ENCODE results near the gene C12orf56. TPM values are rescaled to one million over a fixed set of nuclear protein-coding genes. Genes with fewer than 3 reads are reported as not detected.
A peak's percentile ranks its signal among the peaks of the same experiment; 100 is the strongest.
"Not testable (repeated sequence)": the region's sequence is repeated elsewhere in the genome, so short reads cannot be mapped to it uniquely, and the experiment has no call there.

Gene C12orf56
- total RNA-seq, 2 experiments from 2014 or later, result not detected

DNA sequence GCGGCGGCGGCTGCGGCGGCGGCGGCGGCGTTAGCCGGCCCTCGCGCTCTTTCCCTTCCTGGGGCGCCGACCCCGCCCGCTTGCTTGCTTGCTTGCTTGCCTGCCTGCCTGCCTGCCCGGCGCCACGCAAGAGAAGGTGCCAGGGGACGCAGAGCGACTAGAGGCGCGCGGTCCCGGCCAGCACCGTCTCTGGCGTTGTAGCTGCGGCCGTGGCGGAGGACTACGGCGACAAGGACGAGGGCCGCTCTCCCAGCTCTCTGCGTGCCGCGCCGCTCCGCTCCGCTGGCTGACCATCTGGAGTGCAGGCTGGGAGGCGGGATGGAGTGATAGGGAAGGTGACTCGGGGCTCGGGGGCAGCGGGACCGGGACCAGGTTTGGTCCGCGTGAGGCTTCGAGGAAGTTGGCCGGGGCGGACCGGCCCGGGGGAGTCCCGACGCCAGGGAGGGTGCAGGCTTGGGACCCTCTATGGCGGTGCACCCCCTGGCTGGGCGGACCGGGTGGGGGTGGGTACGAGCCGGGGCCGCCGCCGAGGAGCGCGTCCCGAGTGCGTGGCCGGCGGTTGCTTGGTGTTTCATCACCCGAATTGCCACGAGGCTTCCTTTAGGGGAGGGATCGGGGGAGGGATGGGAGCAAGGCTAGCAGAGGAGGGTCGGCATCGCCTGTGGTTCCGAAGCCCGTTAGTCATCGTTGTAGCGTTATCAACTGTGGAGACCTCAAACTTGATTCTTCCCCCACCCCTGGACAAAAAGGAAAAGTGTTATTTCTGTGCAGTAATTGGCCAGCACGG lies 14.1 kb upstream of the C12orf56 start:
- no peaks in the 10 kb centered on the region for H3K9me3 Mint-ChIP-seq
- peaks cover 3% of the 10 kb centered on the region for H3K36me3 Mint-ChIP-seq
- peak overlapping the region; percentile 99 for H3K27ac Mint-ChIP-seq
- peaks cover 26% of the 10 kb centered on the region for H3K4me1 Mint-ChIP-seq
- POLR2A ChIA-PET, result interaction anchor here (0.6 to 1.7 kb wide), 7 partner anchors 13 to 186 kb away, joined by 3 to 8 read pairs (median 3); partner anchors contain the start of gene KICS2
- DNase-seq, result peak; percentile 74
- peak; percentile 32 for ATAC-seq (ENCODE audit: low read depth)
- H3K27me3 Mint-ChIP-seq, result no peaks in the 10 kb centered on the region
- H3K4me3 Mint-ChIP-seq, result peak overlapping the region; percentile 97

DNA sequence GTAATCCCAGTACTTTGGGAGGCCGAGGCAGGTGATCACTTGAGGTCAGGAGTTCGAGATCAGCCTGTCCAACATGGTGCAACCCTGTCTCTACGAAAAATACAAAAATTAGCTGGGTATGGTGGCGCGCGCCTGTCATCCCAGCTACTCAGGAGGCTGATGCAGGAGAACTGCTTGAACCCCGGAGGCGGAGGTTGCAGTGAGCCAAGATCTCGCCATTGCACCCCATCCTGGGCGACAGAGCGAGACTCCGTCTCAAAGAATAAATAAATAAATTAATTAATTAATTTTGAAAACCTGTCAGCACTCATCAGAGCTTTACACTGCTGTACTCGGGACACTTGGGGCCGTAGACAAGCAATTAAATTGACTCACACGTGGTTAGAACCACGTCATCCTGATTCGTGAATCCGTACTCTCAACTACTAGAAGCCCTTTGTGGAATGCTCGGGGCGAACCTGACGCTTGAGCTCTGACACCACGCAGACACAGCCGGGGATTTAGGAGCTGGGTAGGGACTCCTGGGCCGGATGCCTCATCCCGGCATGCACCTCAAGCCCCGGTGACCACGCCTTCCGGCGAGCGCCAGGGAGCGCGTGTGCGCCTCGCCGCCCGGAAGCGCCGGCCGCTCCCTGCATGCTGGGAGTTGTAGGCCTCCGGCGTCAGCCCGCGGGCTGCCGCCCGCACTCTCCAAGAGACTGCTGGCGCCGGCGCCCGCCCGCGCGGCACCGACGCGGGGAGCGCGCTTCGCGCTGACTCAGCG lies 13.3 kb upstream of the C12orf56 start, which contains the start of gene XPOT:
TSS of gene XPOT (plus strand) at position 686 of the 763 bp plus-strand sequence. CDS start 5,644 bp downstream, outside the sequence.
- Mint-ChIP-seq H3K4me1 (peaks cover 26% of the 10 kb centered on the region), H3K4me3 (peak within 1 kb of the TSS; percentile 97), H3K9me3 (no peaks in the 10 kb centered on the region), H3K27me3 (peaks cover 2% of the 10 kb centered on the region), H3K27ac (peak within 1 kb of the TSS; percentile 99), H3K36me3 (peaks cover 3% of the 10 kb centered on the region)
- ATAC-seq (ENCODE audit: low read depth), result peak; percentile 96
- DNase-seq, result peak; percentile 91
- POLR2A ChIA-PET, result interaction anchor here (0.6 to 1.7 kb wide), 8 partner anchors 12 to 736 kb away, joined by 3 to 8 read pairs (median 3); partner anchors contain the start of genes DPY19L2 and KICS2

DNA sequence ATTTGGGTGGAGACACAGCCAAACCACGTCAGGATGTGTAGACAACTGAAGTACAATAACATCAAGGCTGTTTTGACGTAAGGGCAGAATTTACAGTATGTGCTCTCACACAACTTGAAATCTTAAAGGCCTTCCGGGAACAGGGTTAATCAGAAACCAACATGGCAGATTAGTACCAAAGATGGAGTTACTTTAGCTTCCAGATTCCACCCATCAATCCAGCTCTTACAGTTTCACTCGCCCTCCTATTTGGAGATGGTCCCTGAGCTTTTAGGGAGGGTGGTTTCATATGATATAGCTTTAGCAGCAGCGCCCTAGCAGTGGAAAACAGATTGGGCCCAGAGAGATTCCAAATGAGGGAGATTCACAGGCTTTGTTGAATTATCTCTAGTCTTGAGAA lies 11.6 kb upstream of the C12orf56 start:
- POLR2A ChIA-PET, result no interaction called here
- Mint-ChIP-seq H3K4me1 (peaks cover 20% of the 10 kb centered on the region), H3K36me3 (peaks cover 3% of the 10 kb centered on the region), H3K9me3 (no peaks in the 10 kb centered on the region), H3K27me3 (peaks cover 3% of the 10 kb centered on the region), H3K4me3 (no peak overlapping the region), H3K27ac (no peak overlapping the region)
- ATAC-seq (ENCODE audit: low read depth) (no peak), DNase-seq (no peak)

DNA sequence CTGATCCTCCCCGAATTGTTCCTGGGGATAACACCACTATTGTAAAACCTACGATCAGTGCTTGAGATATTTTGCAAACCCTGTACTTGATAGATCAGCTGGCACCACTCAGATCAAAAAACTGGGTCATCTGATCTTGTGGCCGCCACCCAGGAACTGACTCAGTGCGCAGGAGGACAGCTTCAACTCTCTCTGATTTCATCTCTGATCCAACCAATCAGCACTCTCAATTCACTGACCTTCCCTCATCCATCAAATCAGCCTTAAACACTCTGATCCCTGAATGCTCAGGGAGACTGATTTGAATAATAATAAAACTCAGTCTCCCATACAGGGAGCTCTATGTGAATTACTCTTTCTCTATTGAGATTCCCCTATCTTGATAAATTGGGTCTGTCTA lies 9.5 kb upstream of the C12orf56 start:
- peaks cover 6% of the 10 kb centered on the region for H3K4me1 Mint-ChIP-seq
- peaks cover 7% of the 10 kb centered on the region for H3K27me3 Mint-ChIP-seq
- no peak overlapping the region for H3K4me3 Mint-ChIP-seq
- no peak overlapping the region for H3K27ac Mint-ChIP-seq
- POLR2A ChIA-PET, result no interaction called here
- DNase-seq, result no peak
- no peaks in the 10 kb centered on the region for H3K36me3 Mint-ChIP-seq
- ATAC-seq (ENCODE audit: low read depth), result no peak
- no peaks in the 10 kb centered on the region for H3K9me3 Mint-ChIP-seq

DNA sequence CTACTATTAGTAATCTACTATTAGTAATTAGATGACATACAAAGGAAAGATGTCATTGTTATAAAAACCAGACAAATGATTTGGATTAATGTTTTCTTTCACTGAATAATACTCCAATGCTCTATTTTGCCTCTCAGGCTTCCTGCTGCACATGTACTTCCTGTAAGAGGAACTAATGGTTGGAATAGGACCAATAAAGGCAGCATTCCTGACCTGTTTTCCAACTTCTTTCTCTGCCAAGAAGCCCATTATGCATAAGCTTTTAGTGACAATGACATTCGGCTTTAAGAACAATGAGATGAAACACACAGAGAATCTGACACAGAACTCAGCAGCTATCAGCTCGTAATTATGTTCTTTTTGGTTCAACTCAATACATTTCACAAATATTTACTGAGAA lies 5.2 kb upstream of the C12orf56 start:
- ATAC-seq (ENCODE audit: low read depth), result no peak
- POLR2A ChIA-PET, result no interaction called here
- H3K27me3 Mint-ChIP-seq, result peaks cover 19% of the 10 kb centered on the region
- H3K36me3 Mint-ChIP-seq, result no peaks in the 10 kb centered on the region
- H3K4me1 Mint-ChIP-seq, result peaks cover 5% of the 10 kb centered on the region
- no peak overlapping the region for H3K27ac Mint-ChIP-seq
- H3K4me3 Mint-ChIP-seq, result no peak overlapping the region
- H3K9me3 Mint-ChIP-seq, result no peaks in the 10 kb centered on the region
- no peak for DNase-seq

DNA sequence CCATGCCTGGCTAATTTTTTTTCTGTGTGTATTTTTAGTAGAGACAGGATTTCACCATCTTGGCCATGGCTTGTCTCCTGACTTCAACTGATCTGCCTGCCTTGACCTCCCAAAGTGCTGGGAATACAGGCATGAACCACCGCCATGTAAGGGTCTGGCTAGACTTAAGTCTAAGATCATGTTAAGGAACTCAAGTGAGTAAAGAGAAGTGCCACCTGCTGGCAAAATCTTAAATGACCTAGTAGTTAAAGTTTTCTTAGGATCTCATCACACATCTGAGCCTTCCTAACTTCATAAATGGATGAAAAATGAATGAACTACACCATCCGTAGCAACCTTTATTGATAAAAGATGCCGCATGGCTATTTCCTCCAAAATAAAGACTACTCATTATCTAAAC lies 1.7 kb upstream of the C12orf56 start:
- Mint-ChIP-seq H3K4me3 (no peak overlapping the region), H3K9me3 (no peaks in the 10 kb centered on the region), H3K4me1 (peaks cover 8% of the 10 kb centered on the region), H3K27ac (no peak overlapping the region), H3K27me3 (peaks cover 21% of the 10 kb centered on the region), H3K36me3 (no peaks in the 10 kb centered on the region)
- POLR2A ChIA-PET, result interaction anchor here (0.7 kb wide), 1 partner anchor 12 kb away, joined by 6 read pairs; the partner anchor contains the start of gene XPOT
- ATAC-seq (ENCODE audit: low read depth), result peak; percentile 19
- no peak for DNase-seq

DNA sequence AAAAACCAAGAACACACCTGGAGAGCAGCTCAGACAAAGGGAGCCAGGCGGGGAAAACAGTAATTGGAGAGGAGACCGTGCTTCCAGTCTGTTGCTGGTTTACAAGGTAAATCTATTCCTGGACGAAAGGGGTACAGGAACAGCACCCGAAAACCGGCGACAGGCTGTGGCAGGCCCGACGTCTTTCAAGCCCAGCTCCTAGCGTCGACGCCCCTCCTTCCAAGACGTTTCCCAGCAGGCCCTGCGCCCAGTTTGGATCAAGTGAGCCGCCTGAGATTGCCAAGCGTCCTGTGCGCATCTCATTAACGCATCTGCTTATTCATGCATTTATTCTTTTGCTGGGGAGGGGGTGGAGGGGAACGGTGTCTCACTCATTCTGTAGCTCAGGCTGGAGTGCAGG lies 1.4 kb downstream of the C12orf56 start:
- DNase-seq (no peak), ATAC-seq (ENCODE audit: low read depth) (no peak)
- Mint-ChIP-seq H3K36me3 (peaks cover 2% of the 10 kb centered on the region), H3K4me1 (peaks cover 23% of the 10 kb centered on the region), H3K27me3 (peaks cover 16% of the 10 kb centered on the region), H3K9me3 (no peaks in the 10 kb centered on the region), H3K27ac (no peak overlapping the region), H3K4me3 (no peak overlapping the region)
- POLR2A ChIA-PET, result interaction anchor here (1.4 kb wide), 1 partner anchor 15 kb away, joined by 3 read pairs; the partner anchor contains the start of gene XPOT

DNA sequence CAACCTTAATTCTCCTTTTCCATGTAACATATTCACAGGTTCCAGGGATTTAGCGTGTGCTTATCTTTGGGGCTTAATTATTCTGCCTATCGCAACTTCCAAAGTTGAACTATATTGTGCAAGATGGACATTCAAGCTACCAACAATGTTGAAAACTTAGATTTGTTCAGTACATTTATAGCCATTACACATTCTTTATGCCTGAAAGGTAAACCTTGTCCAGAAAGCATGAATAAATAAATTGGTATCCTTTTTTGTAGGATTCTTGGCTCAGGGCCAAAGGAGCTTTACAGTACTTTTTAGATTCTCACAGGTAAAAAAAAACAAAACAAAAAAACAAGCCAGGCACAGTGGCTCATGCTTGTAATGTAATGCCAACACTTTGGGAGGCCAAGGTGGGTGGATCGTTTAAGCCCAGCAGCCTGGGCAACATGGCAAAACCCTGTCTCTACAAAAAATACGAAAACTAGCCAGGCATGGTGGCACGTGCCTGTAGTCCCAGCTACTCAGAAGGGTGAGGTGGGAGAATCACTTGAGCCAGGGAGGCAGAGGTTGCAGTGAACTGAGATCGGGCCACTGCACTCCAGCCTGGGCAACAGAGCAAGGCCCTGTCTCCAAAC lies 3.3 kb downstream of the C12orf56 start:
- H3K4me1 Mint-ChIP-seq, result peaks cover 23% of the 10 kb centered on the region
- ATAC-seq (ENCODE audit: low read depth) (no peak), DNase-seq (no peak)
- H3K9me3 Mint-ChIP-seq, result peaks cover 2% of the 10 kb centered on the region
- peaks cover 2% of the 10 kb centered on the region for H3K36me3 Mint-ChIP-seq
- H3K27me3 Mint-ChIP-seq, result peaks cover 16% of the 10 kb centered on the region
- POLR2A ChIA-PET, result interaction anchor here (1.1 kb wide), 1 partner anchor 17 kb away, joined by 3 read pairs; the partner anchor contains the start of gene XPOT
- H3K4me3 Mint-ChIP-seq, result no peak overlapping the region
- no peak overlapping the region for H3K27ac Mint-ChIP-seq

DNA sequence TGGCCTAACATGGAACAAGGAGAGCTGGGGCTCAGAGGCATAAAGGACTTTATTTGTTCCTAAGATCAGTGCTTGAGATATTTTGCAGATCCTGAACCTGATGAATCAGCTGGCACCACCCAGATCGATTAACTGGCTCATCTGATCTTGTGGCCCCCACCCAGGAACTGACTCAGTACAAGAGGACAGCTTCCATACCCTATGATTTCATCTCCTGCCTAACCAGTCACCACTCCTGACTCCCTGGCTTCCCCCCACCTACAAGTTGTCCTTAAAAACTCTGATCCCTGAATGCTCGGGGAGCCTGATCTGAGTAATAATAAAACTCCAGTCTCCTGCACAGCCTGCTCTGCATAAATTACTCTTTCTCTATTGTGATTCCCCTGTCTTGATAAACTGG lies 5.1 kb downstream of the C12orf56 start:
- DNase-seq (no peak), ATAC-seq (ENCODE audit: low read depth) (peak; percentile 42)
- peak overlapping the region; percentile 65 for H3K4me3 Mint-ChIP-seq
- POLR2A ChIA-PET, result interaction anchor here (1.3 kb wide), 1 partner anchor 18 kb away, joined by 8 read pairs; the partner anchor contains the start of gene XPOT
- peaks cover 3% of the 10 kb centered on the region for H3K27me3 Mint-ChIP-seq
- peaks cover 12% of the 10 kb centered on the region for H3K9me3 Mint-ChIP-seq
- H3K36me3 Mint-ChIP-seq, result peaks cover 5% of the 10 kb centered on the region
- peaks cover 17% of the 10 kb centered on the region for H3K4me1 Mint-ChIP-seq
- H3K27ac Mint-ChIP-seq, result peak overlapping the region; percentile 84

DNA sequence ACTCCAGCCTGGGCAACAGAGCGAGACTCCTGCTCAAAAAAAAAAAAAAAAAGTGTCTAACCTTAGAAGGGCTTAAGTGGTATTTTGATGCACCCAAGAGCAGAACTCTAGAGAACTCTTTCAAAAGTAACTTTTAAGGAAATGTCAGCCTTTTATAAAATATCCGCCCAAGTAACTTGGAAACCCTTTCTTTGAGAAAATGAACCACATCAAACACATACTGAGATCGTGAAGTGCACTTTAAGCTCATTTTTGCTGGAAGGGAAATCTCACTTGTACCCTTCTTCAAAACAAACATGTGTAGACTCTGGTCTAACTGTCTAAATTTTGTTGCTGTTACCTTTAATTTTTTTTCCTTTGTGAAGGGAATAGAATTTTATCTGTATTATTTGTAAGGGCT lies 5.5 kb downstream of the C12orf56 start:
- peaks cover 16% of the 10 kb centered on the region for H3K9me3 Mint-ChIP-seq
- ATAC-seq (ENCODE audit: low read depth) (peak; percentile 62), DNase-seq (no peak)
- peak overlapping the region; percentile 65 for H3K4me3 Mint-ChIP-seq
- peaks cover 17% of the 10 kb centered on the region for H3K4me1 Mint-ChIP-seq
- POLR2A ChIA-PET, result interaction anchor here (1.3 kb wide), 1 partner anchor 19 kb away, joined by 8 read pairs; the partner anchor contains the start of gene XPOT
- peaks cover 5% of the 10 kb centered on the region for H3K36me3 Mint-ChIP-seq
- H3K27ac Mint-ChIP-seq, result peak overlapping the region; percentile 84
- H3K27me3 Mint-ChIP-seq, result peaks cover 3% of the 10 kb centered on the region

DNA sequence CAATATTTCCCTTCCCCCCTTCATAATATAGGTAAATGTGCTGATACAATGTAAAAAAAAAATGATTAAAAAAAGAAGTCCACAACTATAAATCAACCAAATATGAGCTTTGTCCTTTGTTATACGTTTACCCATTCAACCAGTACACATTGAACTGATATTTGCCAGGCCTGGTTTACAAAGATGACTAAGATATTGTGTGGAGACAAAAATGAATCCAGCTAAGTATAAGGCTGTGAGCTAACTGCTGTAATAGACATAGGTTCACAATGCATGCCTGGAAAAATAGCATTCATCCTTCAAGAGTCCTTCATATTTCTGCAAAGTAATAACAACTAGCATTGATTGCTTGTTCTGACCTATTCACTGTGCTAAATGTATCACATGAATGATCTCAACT lies 6.9 kb downstream of the C12orf56 start:
- no peak for ATAC-seq (ENCODE audit: low read depth)
- Mint-ChIP-seq H3K36me3 (peaks cover 5% of the 10 kb centered on the region), H3K4me1 (peaks cover 15% of the 10 kb centered on the region), H3K9me3 (peaks cover 16% of the 10 kb centered on the region), H3K4me3 (no peak overlapping the region), H3K27ac (no peak overlapping the region), H3K27me3 (no peaks in the 10 kb centered on the region)
- POLR2A ChIA-PET, result no interaction called here
- no peak for DNase-seq

DNA sequence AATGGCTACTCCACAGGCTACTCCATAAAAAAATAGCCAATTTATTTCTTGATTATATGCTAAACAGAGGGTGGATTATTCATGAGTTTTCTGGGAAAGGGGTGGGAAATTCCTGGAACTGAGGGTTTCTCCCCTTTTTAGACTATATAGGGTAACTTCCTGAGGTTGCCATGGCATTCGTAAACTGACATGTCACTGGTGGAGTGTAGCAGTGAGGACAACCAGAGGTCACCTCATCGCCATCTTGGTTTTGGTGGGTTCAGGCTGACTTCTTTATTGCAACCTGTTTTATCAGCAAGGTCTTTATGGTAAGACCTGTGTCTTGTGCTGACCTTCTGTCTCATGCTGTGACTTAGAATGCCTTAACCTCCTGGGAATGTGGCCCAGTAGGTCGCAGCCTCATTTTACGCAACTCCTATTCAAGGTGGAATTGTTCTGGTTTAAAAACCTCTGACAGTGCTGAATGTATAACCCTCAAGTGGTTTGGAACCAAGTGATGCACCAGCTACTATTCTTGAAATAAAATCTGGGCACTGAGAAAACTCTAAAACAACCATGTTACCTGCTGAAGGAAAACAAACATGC lies 27.7 kb downstream of the C12orf56 start:
- Mint-ChIP-seq H3K27me3 (no peaks in the 10 kb centered on the region), H3K27ac (no peak overlapping the region), H3K4me3 (no peak overlapping the region), H3K9me3 (no peaks in the 10 kb centered on the region), H3K36me3 (no peaks in the 10 kb centered on the region), H3K4me1 (no peaks in the 10 kb centered on the region)
- POLR2A ChIA-PET, result no interaction called here
- ATAC-seq (ENCODE audit: low read depth) (no peak), DNase-seq (no peak)

DNA sequence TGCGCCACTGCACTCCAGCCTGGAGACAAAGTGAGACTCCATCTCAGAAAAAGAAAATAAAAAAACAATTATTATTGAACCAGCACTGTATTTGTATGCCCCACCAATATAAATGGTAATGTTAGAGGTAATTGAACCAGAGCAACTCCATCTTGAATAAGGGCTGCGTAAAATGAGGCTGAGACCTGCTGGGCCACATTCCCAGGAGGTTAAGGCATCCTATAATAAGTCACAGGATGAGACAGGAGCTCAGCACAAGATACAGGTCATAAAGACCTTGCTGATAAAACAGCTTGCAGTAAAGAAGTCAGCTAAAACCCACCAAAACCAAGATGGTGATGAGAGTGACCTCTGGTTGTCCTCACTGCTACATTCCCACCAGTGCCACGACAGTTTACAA lies 29.4 kb downstream of the C12orf56 start:
- H3K4me1 Mint-ChIP-seq, POLR2A ChIA-PET: not testable (repeated sequence)

More for the DNA sequence above, 29.4 kb downstream of the C12orf56 start:
- not testable (repeated sequence) for H3K4me3 Mint-ChIP-seq; H3K27me3 Mint-ChIP-seq; ATAC-seq (ENCODE audit: low read depth); H3K9me3 Mint-ChIP-seq; H3K27ac Mint-ChIP-seq; H3K36me3 Mint-ChIP-seq; DNase-seq

Measured in activated naive CD8-positive, alpha-beta T cell treated with anti-CD3 and anti-CD28 coated beads, Interleukin-2, amount 10 ng/mL, durations not matched to agents 7 days and 5 days (primary cell).